ENCODE data around the gene SH3D19.
"Not testable (repeated sequence)": the region's sequence is repeated elsewhere in the genome, so short reads cannot be mapped to it uniquely, and the experiment has no call there.

The SH3D19 gene

DNA sequence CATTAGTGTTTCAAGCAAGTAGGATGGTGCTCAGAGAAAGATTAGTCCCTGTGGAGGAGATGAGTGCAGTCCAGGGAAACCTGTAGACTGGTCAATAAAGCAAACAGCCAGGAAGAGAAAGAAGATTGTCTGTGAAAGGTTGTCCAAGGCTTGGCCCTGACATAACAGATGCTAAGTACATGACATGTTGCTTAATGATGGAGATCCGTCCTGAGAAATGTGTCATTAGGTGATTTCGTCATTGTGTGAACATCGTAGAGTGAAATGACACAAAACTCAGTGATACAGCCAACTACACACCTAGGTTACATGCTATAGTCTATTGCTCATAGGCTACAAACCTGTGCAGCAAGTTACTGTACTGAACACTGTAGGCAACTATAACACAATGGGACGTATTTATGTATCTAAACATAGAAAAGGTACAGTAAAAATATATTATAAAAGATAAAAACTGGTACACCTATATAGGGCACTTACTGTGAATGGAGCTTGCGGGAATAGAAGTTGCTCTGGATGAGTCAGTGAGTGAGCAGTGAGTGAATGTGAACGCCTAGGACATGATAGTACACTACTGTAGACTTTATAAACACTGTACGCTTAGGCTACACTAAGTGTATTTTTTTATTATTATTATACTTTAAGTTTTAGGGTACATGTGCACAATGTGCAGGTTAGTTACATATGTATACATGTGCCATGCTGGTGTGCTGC is 57.4 kb downstream of the SH3D19 start:
- DNase-seq = no peak

DNA sequence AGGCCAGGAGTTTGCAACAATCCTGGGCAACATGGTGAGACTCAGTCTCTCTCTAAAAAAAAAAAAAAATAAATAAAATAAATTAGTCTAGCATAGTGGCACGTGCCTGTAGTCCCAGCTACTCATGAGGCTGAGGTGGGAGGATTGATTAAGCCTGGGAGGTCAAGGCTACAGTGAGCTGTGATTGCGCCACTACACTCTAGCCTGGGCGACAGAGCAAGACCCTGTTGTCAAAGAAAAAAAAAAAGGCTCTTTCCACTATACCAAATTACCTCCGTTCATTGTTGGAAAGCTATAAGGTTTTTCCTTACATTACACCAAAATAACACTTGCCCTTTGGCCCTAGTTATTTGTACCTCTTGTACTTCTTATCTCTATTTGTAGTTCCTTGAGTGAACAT is 58.3 kb downstream of the SH3D19 start:
- DNase-seq = no peak

DNA sequence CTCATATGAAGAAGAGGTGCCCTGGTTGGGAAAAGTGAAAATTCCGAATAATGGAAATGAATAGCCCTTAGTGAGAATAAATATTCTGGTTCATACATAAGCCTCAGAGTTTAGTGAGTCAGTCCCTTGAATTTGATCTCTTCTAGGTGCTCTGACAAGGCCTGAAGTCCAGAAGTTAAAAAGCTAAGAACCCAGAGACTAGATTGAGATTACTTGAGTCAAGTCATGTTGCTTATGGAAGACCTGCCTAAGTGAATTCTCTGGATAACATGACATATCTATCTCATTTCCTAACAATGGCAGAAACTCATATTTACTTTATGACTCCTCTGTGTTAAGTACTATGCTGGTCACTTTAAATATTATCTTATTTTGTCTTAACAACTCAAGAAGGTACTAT is 58.9 kb downstream of the SH3D19 start:
- DNase-seq = no peak

DNA sequence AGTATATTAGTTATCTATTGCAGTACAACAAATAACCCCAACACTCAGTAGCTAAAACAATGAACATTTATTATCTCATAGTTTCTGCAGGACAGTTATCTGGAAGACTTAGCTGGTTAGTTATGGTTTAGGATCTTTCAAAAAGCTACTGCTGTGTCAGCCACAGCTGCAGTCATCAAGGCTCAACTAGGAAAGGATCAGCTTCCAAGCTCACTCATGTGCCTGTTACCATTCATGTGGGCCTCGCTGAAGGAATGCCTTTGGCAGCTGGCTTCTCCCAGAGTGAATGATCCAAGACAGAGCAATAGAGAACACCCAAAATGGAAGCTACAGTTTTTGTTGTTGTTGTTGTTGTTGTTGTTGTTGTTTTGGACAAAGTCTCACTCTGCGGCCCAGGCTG is 62.0 kb downstream of the SH3D19 start:
- DNase-seq = no peak

DNA sequence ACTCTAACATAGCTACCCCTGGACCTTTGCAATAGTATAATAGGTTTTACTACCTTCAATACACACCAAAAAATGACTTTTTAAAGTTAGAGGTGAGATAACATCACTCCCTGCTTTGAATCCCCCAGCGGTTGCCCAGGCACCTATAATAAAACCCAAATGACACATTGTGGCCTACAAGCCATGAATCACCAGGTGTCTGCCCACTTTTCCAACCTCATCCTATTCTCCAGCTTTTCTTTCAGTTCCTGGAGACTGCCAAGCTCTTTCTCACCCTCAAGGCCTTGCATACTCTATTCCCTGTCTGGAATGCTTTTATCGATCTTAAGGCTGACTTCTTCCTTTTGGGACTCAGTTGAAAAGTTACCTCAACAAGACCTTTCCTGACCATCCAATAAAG is 64.9 kb downstream of the SH3D19 start:
- no peak for DNase-seq

DNA sequence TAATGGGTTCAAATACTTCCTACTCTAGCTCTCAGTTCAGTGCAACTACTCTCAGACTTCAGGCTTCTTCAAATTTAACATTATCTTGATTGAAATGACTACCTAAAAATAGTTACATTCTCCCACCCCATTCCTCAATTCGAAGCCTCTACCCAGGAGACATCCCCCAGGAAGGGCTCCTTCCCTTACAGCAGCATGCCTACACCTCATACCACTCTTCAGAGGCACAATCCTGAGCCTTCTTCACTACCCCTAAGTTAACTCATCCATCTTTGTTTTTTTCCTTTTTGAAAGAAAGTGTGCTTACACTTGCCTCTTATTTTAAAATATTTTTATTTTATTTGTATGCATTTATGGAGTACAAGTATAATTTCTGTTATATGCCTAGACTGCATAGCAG is 65.7 kb downstream of the SH3D19 start:
- DNase-seq = no peak

DNA sequence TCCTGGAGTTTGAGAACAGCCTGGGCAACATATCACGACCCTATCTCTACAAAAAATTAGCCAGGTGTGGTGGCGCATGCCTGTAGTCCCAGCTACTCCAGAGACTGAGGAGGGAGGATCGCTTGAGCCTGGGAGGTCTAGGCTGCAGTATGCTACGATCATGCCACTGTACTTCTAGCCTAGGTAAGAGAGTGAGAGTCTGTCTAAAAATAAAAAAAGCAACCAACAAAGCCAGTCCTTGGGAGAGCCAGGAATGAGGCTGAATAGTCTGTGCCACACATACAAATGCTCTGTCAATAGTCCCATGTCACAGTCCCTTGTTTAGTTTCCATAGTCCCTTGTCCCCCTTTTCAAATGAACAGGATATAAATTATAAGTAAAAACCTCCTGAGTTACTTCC is 67.7 kb downstream of the SH3D19 start:
- no peak for DNase-seq

DNA sequence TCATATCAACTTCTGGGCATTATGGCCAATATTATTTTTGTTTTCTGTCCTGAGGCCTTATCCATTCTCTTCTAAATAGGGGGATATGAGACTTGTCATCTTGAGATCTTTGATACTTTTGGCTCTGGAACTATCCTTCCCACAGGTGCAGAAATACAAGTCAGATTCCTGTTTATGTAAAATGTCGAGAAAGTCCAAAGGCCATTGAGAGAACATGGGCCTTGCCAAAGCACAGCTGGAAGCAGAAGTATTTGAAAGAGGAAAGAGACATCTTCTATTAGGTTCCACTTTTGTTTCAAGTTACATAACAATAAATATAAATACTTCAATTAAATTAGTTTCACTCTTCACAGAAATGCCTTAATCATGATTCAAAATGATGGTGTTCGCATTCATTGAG is 69.3 kb downstream of the SH3D19 start:
- DNase-seq = no peak

DNA sequence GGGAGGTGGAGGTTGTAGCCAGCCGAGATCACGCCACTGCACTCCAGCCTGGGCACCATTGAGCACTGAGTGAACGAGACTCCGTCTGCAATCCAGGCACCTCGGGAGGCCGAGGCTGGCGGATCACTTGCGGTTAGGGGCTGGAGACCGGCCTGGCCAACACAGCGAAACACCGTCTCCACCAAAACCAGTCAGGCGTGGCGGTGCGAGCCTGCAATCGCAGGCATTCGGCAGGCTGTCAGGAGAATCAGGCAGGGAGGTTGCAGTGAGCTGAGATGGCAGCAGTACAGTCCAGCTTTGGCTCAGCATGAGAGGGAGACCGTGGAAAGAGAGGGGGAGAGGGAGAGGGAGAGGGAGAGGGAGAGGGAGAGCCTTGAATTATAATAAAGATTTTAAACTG is 69.7 kb downstream of the SH3D19 start:
- not testable (repeated sequence) for DNase-seq

DNA sequence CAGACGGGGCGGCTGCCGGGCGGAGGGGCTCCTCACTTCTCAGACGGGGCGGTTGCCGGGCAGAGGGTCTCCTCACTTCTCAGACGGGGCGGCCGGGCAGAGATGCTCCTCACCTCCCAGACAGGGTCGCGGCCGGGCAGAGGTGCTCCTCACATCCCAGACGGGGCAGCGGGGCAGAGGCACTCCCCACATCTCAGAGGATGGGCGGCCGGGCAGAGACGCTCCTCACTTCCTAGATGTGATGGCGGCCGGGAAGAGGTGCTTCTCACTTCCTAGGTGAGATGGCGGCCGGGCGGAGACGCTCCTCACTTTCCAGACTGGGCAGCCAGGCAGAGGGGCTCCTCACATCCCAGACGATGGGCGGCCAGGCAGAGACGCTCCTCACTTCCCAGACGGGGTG is 70.2 kb downstream of the SH3D19 start:
- DNase-seq = not testable (repeated sequence)

DNA sequence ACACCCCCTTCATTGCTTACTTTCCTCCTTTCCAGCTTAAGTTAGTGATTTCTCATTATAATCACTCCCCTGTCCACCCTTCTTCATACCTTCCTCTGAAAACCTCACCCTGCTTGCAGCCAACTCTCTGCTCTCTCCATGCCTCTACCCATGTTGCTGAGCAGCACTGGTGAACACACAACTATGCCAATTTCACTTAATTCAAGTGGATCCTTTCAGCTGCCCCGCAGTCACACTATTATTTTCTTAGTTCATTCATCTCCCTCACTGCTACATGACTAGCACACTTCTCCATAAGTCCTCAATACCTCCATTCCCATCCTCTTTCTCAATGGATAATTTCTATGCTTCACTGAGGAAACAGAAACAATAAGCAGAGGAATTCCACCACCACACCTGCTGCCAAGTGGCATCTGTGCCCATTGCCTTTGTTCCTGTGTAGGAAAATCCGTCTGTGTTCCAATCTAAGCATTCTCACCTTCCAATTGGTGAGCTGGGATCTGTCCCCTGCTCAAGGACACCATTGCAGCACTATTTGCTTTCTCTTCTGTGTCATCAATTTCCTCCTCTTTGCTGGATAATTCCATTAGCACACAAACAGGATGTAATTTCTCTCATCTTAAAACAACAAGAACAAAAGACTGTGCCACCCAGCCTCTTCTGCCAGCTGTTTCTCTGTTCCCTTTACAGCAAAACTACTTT is 73.7 kb downstream of the SH3D19 start:
- DNase-seq = no peak

DNA sequence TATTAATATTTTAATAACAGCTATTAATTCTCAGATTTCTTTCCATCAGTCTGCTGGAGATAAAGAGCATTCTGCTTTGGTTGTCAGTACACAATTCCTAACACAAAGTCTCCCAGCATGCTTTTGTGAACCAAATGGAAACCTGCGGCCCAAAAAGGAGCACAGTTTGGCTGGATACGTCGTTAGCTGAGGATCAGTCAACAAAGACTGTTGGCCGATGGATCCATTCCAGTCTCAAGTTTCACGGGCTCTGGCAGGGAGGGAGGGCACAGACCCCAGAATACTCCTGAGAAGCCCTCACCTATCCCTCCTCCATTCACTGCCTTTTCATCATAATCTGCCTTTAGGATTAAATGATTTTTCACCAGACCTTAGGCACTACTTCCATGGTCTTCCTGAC is 74.7 kb downstream of the SH3D19 start:
- no peak for DNase-seq

DNA sequence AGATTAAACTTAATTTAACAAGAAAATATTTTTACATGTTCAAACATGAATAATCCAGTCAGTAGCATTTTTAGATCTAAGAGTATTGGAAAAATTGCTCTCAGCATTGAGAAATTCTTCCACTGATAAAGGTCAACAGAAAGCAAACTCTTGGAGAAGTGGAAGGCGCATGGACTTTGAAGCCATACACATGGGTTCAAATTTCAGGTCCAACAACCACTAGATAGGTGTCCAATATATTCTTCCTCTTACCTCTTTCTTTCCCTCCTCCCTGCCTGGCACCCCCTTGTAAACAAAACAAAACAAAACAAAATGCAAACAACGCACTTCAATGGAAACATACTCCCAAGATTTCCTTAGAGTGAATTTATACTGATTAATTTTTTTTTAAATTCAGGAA is 76.9 kb downstream of the SH3D19 start:
- no peak for DNase-seq

DNA sequence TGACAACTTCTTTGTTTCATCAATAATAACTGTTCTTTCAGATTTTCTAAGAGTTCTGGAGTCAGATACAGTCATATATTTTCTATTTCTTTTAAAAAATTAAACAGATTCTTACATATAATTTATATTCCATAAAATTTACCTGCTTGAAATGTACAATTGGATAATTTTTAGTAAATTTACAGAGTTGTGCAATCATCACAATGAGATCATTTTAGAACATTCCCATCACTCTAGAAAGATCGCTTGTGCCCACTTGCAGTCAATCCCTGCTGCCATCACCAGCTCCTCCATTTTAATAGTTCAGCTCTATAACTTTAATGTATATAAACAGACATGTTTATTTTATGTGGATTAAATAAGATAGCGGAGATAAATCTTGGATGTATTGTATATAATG is 78.0 kb downstream of the SH3D19 start:
- no peak for DNase-seq

DNA sequence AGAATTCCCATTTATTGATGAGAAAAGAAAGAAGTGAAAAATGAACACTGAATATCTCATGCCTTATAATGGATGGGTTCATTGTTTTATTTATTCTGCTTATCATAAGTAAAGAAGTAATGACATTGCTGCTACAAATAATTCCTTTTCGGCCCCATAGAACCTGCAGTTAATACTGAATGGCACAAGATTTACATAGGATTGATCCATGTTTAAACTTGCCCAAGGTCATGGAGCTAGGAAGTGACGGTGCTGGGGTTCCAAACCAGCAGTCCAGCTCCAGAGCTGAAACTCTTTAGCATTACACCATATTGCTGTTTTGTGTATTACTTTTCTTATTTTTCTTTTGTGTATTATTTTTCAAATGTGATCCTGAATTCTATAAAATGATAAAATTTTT is 78.7 kb downstream of the SH3D19 start:
- DNase-seq = no peak

DNA sequence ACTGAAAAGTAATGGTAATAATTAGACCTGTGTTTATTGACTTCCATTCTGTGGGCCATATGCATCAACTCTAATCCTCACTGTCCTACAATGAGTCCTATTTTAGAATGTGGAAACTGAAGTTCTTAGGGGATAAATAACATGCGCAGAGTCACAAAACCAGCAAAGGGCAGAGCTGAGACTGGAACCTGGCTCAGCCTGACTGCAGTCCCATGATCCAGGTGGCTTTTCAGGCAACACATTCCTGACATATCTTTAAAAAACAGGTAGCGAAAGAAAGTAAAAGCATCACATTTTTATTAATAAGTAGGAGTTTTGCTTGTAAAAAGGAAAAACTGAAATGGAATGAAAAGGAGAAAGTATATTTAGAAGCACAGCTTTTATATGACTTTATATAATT is 83.1 kb downstream of the SH3D19 start:
- DNase-seq = no peak

DNA sequence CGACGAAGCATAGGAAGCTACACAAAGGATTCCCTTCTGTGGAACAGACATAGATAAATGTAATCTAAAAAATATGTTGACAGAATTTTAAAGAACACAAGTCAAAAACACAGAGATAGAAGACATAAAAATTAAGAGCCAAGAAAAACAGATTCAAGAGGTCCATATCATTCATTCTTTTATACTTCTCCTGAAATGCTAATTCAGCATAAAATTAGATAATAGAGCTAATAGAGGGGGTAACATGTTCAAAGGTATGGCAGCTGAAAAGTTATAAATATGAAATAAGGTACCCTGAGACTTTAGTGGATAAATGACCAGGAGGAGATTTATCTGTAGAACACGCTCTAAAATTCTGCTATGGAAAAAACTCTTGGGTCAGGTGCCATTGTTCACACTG is 85.8 kb downstream of the SH3D19 start:
- no peak for DNase-seq

DNA sequence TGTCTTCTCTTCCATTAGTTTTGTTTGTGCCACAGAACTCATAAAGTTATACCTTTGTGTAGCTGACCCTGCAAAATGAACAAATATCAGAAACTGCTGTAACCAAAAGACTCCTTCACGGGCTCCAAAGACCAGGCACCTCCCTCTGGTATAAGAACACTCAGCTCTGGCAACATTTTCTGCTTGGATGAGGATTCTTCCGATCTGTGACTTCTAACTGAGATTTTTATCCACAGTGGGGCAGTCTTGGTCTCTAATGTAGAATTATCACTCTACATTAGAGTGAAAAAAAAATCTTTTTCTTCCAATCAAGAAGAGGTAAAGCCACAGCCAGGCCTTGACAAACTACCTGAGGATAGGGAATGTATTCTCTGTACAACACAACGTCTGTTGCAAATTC is 86.9 kb downstream of the SH3D19 start:
- DNase-seq = no peak

DNA sequence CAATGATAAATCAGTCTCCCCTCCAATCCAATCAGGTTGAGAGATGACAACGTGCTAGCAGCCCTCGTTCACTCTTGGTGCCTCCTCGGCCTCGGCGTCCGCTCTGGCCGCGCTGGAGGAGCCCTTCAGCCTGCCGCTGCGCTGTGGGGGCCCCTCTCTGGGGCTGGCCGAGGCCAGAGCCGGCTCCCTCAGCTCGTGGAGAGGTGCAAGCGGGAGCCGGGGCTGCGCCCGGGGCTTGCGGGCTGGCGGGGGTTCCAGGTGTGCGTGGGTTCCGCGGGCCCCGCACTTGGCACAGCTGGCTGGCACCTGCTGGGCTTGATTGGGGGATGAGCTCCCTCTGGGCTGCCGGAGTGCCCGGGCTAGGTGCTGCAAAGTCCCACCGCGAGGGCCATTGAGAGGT is 89.4 kb downstream of the SH3D19 start:
- DNase-seq = no peak

DNA sequence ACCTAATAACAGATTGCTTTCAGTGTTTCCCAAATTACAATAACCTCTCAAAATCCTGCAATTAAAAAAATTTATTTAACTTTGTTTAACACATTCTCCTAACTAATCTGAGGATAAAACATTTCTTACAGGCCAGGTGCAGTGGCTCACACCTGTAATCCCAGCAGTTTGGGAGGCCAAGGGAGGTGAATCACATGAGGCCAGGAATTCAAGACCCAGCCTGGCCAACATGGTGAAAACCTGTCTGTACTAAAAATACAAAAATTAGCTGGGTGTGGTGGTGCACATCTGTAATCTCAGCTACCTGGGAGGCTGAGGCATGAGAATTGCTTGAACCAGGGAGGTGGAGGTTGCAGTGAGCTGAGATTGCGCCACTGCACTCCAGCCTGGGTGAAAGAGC is 90.0 kb downstream of the SH3D19 start:
- not testable (repeated sequence) for DNase-seq

DNA sequence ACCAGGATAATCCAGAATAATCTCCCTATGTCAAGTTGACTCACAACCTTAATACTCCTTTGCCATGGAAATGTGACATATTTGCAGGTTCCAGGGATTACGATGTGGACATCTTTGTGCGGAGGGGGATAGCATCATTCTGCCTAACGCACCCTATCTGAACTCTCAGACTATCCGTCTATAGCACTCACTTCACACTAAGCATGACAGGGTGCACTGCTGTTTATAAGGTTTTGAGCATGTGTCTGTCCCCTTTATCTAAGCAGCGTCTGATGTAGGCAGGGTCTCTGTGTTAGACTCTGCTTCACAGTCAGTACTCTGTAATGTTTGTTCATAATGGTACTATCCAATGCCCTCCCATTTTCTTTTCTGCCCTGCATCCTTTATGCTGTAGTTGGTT is 91.8 kb downstream of the SH3D19 start:
- DNase-seq = no peak

DNA sequence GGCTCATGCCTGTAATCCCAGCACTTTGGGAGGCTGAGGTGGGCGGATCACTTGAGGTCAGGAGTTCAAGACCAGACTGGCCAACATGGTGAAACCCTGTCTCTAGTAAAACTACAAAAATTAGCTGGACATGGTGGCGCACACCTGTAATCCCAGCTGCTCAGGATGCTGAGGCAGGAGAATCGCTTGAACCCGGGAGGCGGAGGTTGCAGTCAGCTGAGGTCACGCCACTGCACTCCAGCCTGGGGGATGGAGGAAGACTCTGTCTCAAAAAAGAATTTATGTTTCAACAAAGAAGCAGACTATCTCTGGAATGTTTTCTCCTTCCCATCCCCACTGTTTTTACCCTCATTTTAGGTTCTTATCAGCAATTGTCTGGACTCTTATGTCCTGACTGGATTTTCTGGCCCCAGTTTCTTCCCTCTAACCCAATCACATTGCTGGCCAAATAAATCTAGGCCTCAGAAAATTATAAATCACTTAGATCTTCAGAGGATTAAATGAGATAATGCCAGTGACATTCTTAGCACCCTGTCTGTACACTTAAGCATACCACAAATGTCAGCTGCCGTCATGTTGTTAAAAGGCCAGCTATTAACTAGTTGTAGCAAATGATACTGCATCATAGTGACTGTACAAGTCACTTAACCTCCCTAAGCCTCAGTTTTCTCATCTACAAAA is 93.3 kb downstream of the SH3D19 start:
- no peak for DNase-seq

DNA sequence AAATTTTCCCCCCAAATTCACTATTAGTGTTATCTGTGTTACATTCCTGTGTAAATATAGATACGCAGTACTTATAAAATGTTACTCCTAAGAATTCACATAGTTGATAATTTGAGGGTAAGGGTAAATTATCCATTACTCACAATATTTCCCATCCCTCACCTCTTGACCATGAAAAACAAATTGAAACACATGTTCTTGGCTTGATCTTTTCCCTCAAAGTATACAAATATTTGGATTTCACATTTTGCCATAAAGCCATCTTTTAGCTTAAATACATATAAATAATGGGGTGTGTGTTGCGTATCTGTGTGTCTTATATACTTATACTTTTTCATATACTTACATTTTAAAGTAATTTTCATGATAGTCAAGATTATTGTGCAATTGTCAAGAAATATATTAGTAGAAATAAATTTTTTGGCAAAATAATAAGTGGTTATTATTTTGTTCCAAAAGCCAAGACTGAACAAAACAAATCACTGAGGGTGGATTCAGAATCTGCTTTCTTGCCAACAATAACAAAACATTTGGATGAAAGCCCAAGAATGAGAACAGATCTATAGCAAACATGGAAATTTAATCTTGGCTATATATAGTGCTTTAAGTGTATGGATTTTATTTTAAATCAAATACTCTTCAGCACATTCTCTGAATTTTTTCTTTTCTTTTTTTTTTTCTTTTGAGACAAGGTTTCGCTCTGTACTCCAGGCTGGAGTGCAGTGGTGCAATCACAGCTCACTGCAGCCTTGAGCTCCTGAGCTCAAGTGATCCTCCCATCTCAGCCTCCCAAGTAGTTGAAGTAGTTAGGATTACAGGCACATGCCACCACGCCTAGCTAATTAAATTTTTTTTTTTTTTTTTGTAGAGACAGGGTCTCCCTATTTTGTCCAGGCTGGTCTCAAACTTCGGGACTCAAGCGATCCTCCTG is 97.0 kb downstream of the SH3D19 start:
- no peak for DNase-seq

Data from NCI-H1105 (cell line).